H1 (cell line): Measurements from ENCODE around the gene CACNB2. TPM values are rescaled to one million over a fixed set of nuclear protein-coding genes. Genes with fewer than 3 reads are reported as not detected.

ENCODE experiments used
- CTCF ChIA-PET: fragments of 300-600 bp; sonication (Branson Sonifier 250); formaldehyde crosslinking; loops from one replicate; lab custom pipeline; 2021; ENCODE audit not compliant: partially characterized antibody; lab: Charles Lee
- POLR2A ChIA-PET: fragments of 300-600 bp; sonication (Branson Sonifier 250); formaldehyde crosslinking; loops from one replicate; lab custom pipeline; 2021; ENCODE audit warnings: inconsistent platforms; ENCODE audit not compliant: partially characterized antibody; lab: Charles Lee
- DNase-seq, 2 experiments: peaks; one replicate each; pipeline versions ENCODE4 v3.0.0 to v3.0.0-alpha.2; 2010 to 2022; ENCODE audit warnings: low spot score in 2 of 2, low read depth in 1 of 2, mixed read lengths in 1 of 2
- FAIRE-seq: peaks from 2 replicates; lab custom pipeline; 2011; peaks lifted over from hg19 to GRCh38; lab: Jason Lieb, UNC
- H2AFZ ChIP-seq: 2 replicates; pipeline ENCODE4 v1.8.1; 2012; ENCODE audit warnings: low read length, inconsistent platforms
- H2AK5ac ChIP-seq: 2 replicates; pipeline ENCODE4 v1.6.1; 2013; ENCODE audit warnings: low read depth, low read length
- H2BK120ac ChIP-seq: replicated peaks from 2 replicates; pipeline ENCODE3; 2013; ENCODE audit warnings: low read depth, low read length, inconsistent platforms
- H2BK12ac ChIP-seq: 2 replicates; pipeline ENCODE4 v1.6.1; 2013; ENCODE audit warnings: low read depth, low read length
- H2BK15ac ChIP-seq: 2 replicates; pipeline ENCODE4 v1.6.1; 2013; ENCODE audit warnings: low read length
- H2BK20ac ChIP-seq: 2 replicates; pipeline ENCODE4 v1.6.1; 2013; ENCODE audit warnings: low read length
- H2BK5ac ChIP-seq: 2 replicates; pipeline ENCODE4 v1.6.1; 2013; ENCODE audit warnings: low read depth, low read length
- H3K14ac ChIP-seq: 2 replicates; pipeline ENCODE4 v1.6.1; 2013; ENCODE audit warnings: inconsistent platforms; ENCODE audit not compliant: insufficient read length
- H3K18ac ChIP-seq: 2 replicates; pipeline ENCODE4 v1.6.1; 2013; ENCODE audit warnings: low read length; ENCODE audit errors: extremely low read depth
- H3K23ac ChIP-seq: 2 replicates; pipeline ENCODE4 v1.6.1; 2013; ENCODE audit warnings: inconsistent platforms; ENCODE audit not compliant: insufficient read length
- H3K23me2 ChIP-seq: 2 replicates; pipeline ENCODE4 v1.6.1; 2013; ENCODE audit warnings: low read depth, low read length
- H3K27ac ChIP-seq: 2 replicates; pipeline ENCODE4 v1.6.1; 2011; ENCODE audit warnings: low read depth, low read length, inconsistent platforms
- H3K27me3 ChIP-seq, 4 experiments: replicated peaks in 1 of 4; 1 replicate in 1 of 4; 2 replicates in 3 of 4; pipeline versions ENCODE4 v1.6.1 to v1.8.1; 2011 to 2013; ENCODE audit warnings: low read length in 3 of 4, mild to moderate bottlenecking in 3 of 4, inconsistent platforms in 2 of 4, mixed read lengths in 2 of 4, moderate library complexity in 1 of 4; ENCODE audit not compliant: control insufficient read depth in 3 of 4, insufficient read depth in 3 of 4; ENCODE audit errors: extremely low read depth in 1 of 4
- H3K36me3 ChIP-seq, 4 experiments: 2 replicates each; pipeline versions ENCODE4 v1.6.1 to v1.8.1; 2011 to 2013; ENCODE audit warnings: mild to moderate bottlenecking in 4 of 4, low read length in 3 of 4, moderate library complexity in 2 of 4, control low read depth in 1 of 4, inconsistent platforms in 1 of 4; ENCODE audit not compliant: insufficient read depth in 4 of 4, control insufficient read depth in 2 of 4
- H3K4ac ChIP-seq: replicated peaks from 2 replicates; pipeline ENCODE3; 2013; ENCODE audit warnings: low read length, low read depth, mixed read lengths, inconsistent platforms; ENCODE audit not compliant: insufficient read length
- H3K4me1 ChIP-seq, 4 experiments: replicated peaks in 1 of 4; 1 replicate in 1 of 4; 2 replicates in 3 of 4; pipeline versions ENCODE4 v1.6.1 to v1.8.1; 2011 to 2013; ENCODE audit warnings: low read length in 3 of 4, inconsistent platforms in 2 of 4, mixed read lengths in 1 of 4; ENCODE audit not compliant: insufficient read depth in 4 of 4, control insufficient read depth in 3 of 4
- H3K4me2 ChIP-seq, 2 experiments: 2 replicates each; pipeline versions ENCODE4 v1.6.1 to v1.8.1; 2011 to 2013; ENCODE audit warnings: low read depth in 2 of 2, low read length in 2 of 2, control low read depth in 1 of 2, inconsistent platforms in 1 of 2, mild to moderate bottlenecking in 1 of 2; ENCODE audit not compliant: insufficient read depth in 1 of 2
- H3K4me3 ChIP-seq, 4 experiments: fragments of 200-600, 300-600 bp in 1 of 4; sonication (generic), shearing (Covaris generic), sonication (Bioruptor Twin) in 1 of 4; 2 replicates each; pipeline versions ENCODE4 v1.5.1 to v1.8.1; 2011 to 2016; ENCODE audit warnings: low read length in 4 of 4, low read depth in 3 of 4, control low read depth in 2 of 4, inconsistent platforms in 2 of 4, mild to moderate bottlenecking in 2 of 4, mixed read lengths in 1 of 4, moderate library complexity in 1 of 4; ENCODE audit not compliant: insufficient read depth in 2 of 4; ENCODE audit errors: extremely low read depth in 1 of 4
- H3K56ac ChIP-seq: replicated peaks from 2 replicates; pipeline ENCODE3; 2013; ENCODE audit warnings: low read depth, mild to moderate bottlenecking, mixed read lengths, low read length, inconsistent platforms; ENCODE audit not compliant: insufficient read length
- H3K79me1 ChIP-seq: 2 replicates; pipeline ENCODE4 v1.6.1; 2013; ENCODE audit warnings: low read depth, low read length, control low read depth
- H3K79me2 ChIP-seq, 2 experiments: 2 replicates each; pipeline versions ENCODE4 v1.6.1 to v1.8.1; 2012 to 2013; ENCODE audit warnings: low read length in 2 of 2, mild to moderate bottlenecking in 2 of 2, inconsistent platforms in 1 of 2; ENCODE audit not compliant: insufficient read depth in 2 of 2, control insufficient read depth in 1 of 2
- H3K9ac ChIP-seq, 4 experiments: replicated peaks in 1 of 4; 1 replicate in 1 of 4; 2 replicates in 3 of 4; pipeline versions ENCODE4 v1.6.1 to v1.8.1; 2011 to 2013; ENCODE audit warnings: low read depth in 3 of 4, low read length in 3 of 4, control low read depth in 2 of 4, mild to moderate bottlenecking in 2 of 4, moderate library complexity in 2 of 4, inconsistent platforms in 1 of 4; ENCODE audit errors: extremely low read depth in 1 of 4
- H3K9me3 ChIP-seq, 2 experiments: 2 replicates each; pipeline versions ENCODE4 v1.6.1 to v1.8.1; 2012 to 2013; ENCODE audit warnings: mild to moderate bottlenecking in 2 of 2, moderate library complexity in 2 of 2, control low read depth in 1 of 2, inconsistent platforms in 1 of 2, low read depth in 1 of 2, low read length in 1 of 2, mixed read lengths in 1 of 2; ENCODE audit not compliant: insufficient read depth in 2 of 2
- H4K20me1 ChIP-seq, 2 experiments: replicated peaks in 1 of 2; 2 replicates each; pipeline versions ENCODE3 to v1.8.1; 2011 to 2013; ENCODE audit warnings: inconsistent platforms in 2 of 2, low read length in 2 of 2, mild to moderate bottlenecking in 1 of 2; ENCODE audit not compliant: insufficient read depth in 2 of 2, control insufficient read depth in 1 of 2
- H4K5ac ChIP-seq: 2 replicates; pipeline ENCODE4 v1.6.1; 2013; ENCODE audit warnings: low read length, low read depth, mixed read lengths, inconsistent platforms; ENCODE audit not compliant: insufficient read length
- H4K8ac ChIP-seq: 2 replicates; pipeline ENCODE4 v1.8.0; 2013; ENCODE audit warnings: mild to moderate bottlenecking, moderate library complexity, low read length, inconsistent platforms; ENCODE audit not compliant: insufficient read depth; ENCODE audit errors: extremely low read depth
- H4K91ac ChIP-seq: replicated peaks from 2 replicates; pipeline ENCODE3; 2013; ENCODE audit warnings: low read length, mixed read lengths, inconsistent platforms; ENCODE audit not compliant: insufficient read length
- ASH2L ChIP-seq: fragments of 200-600, 300-600 bp; sonication (generic); IDR thresholded peaks from one replicate; pipeline ENCODE4 v1.7.1; 2017; ENCODE audit warnings: low read length
- KDM5A ChIP-seq: fragments of 200-600 bp; IDR thresholded peaks from 2 replicates; pipeline ENCODE4 v1.7.1; 2012; ENCODE audit warnings: mild to moderate bottlenecking, low read length, inconsistent platforms, mixed read lengths
- RAD21 ChIP-seq, 2 experiments: IDR thresholded peaks in 1 of 2; conservative IDR thresholded peaks in 1 of 2; 2 replicates each; pipeline ENCODE4 v1.6.1; 2011; ENCODE audit warnings: low read depth in 2 of 2, low read length in 2 of 2, improper control_type of control experiment in 1 of 2, inconsistent platforms in 1 of 2, mild to moderate bottlenecking in 1 of 2, moderate library complexity in 1 of 2
- TCF12 ChIP-seq: IDR thresholded peaks from 2 replicates; pipeline ENCODE4 v1.6.1; 2011; ENCODE audit warnings: low read depth, mild to moderate bottlenecking, low read length
- YY1 ChIP-seq: IDR thresholded peaks from 2 replicates; pipeline ENCODE4 v1.6.1; 2011; ENCODE audit warnings: low read depth, mild to moderate bottlenecking, low read length
- polyA plus RNA-seq, 7 experiments: library from polyadenylated mRNA; depleted of rRNA in 3 of 7; stranded (reverse) in 5 of 7; unstranded in 2 of 7; fragments of >200 nt in 5 of 7; fragments of 200-250 nt in 2 of 7; gene quantifications; 1 replicate in 5 of 7; 2 replicates in 1 of 7; 4 replicates in 1 of 7; pipeline versions ENCODE4 v1.2.1 to v1.2.3, GENCODE V29; 2011 to 2013; ENCODE audit warnings: missing spikeins in 2 of 7, mixed read lengths in 2 of 7
- total RNA-seq: library from RNA; stranded (reverse); fragmentation: NEBNext Ultra II Directional; extraction: Animal tissue kit (Norgen Biotek cat#: 25700); gene quantifications from 2 replicates; pipeline ENCODE4 v1.2.1, GENCODE V29; 2021

CACNB2 gene
- total and polyA plus RNA-seq, 2 of the 8 experiments (the other 6 are each of a cell fraction or from before 2014, with no cell fraction given) = 2.4 to 3.2 TPM

DNA sequence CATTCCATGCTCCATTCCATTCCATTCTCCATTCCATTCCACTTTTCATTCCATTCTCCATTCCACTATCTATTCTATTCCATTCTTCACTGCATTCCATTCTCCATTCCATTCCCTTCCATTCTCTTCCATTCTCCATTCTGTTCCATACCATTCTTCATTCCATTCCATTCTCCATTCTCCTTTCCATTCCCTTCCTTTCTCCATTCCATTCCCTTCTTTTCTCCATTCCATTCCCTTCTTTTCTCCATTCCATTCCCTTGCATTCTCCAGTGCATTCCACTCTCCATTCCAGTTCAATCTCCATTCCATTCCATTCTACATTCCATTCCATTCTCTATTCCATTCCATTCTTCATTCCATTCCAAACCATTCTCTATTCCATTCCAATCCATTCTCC lies 430.9 kb downstream of the CACNB2 start:
- FAIRE-seq = no peak
- TF ChIP-seq KDM5A (no peak), ASH2L (no peak), TCF12 (no peak), RAD21 (IDR thresholded peaks at IDR 0.05 in 1 of 2, conservative IDR thresholded peaks at IDR 0.05 in 1 of 2; ENCODE audit: low read depth in 2 of 2, low read length in 2 of 2) (no peak), YY1 (no peak)

More for the DNA sequence above, 430.9 kb downstream of the CACNB2 start:
- Histone ChIP-seq H4K91ac (no peak overlapping the region), H3K79me2 (no peaks in the 10 kb centered on the region), H3K27me3 (no peaks in the 10 kb centered on the region), H2BK120ac (no peak overlapping the region), H2BK20ac (no peak overlapping the region), H3K9me3 (peaks cover 12 to 75% of the 10 kb centered on the region in 2 experiments), H3K79me1 (no peaks in the 10 kb centered on the region), H3K4ac (no peak overlapping the region), H3K18ac (no peak overlapping the region), H3K4me3 (no peak overlapping the region), H3K4me1 (no peaks in the 10 kb centered on the region), H3K36me3 (peaks cover 0 to 12% (median 0%) of the 10 kb centered on the region in 4 experiments; a peak in 1 of 8 replicates), H2BK12ac (no peak overlapping the region), H3K23ac (no peak overlapping the region), H2BK15ac (no peak overlapping the region), H2AK5ac (no peak overlapping the region), H3K27ac (no peak overlapping the region), H3K14ac (no peak overlapping the region), H2BK5ac (no peak overlapping the region), H3K23me2 (peaks cover 61% of the 10 kb centered on the region; the same call in 1 of the 2 replicates), H2AFZ (no peak overlapping the region), H4K8ac (no peak overlapping the region), H3K56ac (no peak overlapping the region), H4K20me1 (no peaks in the 10 kb centered on the region), H4K5ac (no peak overlapping the region), H3K9ac (no peak overlapping the region), H3K4me2 (no peak overlapping the region)
- no peak for DNase-seq
- ChIA-PET POLR2A (no interaction called here), CTCF (no interaction called here)
